Endodermal cell (in vitro differentiated cells): ENCODE data around the gene NUP58. TPM values are rescaled to one million over a fixed set of nuclear protein-coding genes. Genes with fewer than 3 reads are reported as not detected.
A peak's percentile ranks its signal among the peaks of the same experiment; 100 is the strongest.

Experiments used
- DNase-seq: peaks from one replicate; pipeline ENCODE4 v3.0.0-alpha.2; 2017
- H3K27ac ChIP-seq: 2 replicates; pipeline ENCODE4 v1.5.1; 2013; ENCODE audit warnings: mild to moderate bottlenecking, low read depth, low read length, moderate library complexity
- H3K27me3 ChIP-seq: 2 replicates; pipeline ENCODE4 v1.6.1; 2013; ENCODE audit warnings: mild to moderate bottlenecking, low read length, moderate library complexity; ENCODE audit not compliant: insufficient read depth, control insufficient read depth, poor library complexity, severe bottlenecking
- H3K36me3 ChIP-seq: 2 replicates; pipeline ENCODE4 v1.7.0; 2013; ENCODE audit warnings: mild to moderate bottlenecking, low read length, moderate library complexity; ENCODE audit not compliant: control insufficient read depth, insufficient read depth
- H3K4me1 ChIP-seq: one replicate; pipeline ENCODE4 v1.7.0; 2013; ENCODE audit warnings: low read length; ENCODE audit not compliant: control insufficient read depth, insufficient read depth
- H3K4me3 ChIP-seq: 2 replicates; pipeline ENCODE4 v1.5.1; 2013; ENCODE audit warnings: mild to moderate bottlenecking, low read length, moderate library complexity
- H3K9ac ChIP-seq: 2 replicates; pipeline ENCODE4 v1.6.1; 2013; ENCODE audit warnings: mild to moderate bottlenecking, low read length, moderate library complexity; ENCODE audit not compliant: poor library complexity, severe bottlenecking; ENCODE audit errors: extremely low read depth
- H3K9me3 ChIP-seq: 2 replicates; pipeline ENCODE4 v1.6.1; 2013; ENCODE audit warnings: mild to moderate bottlenecking, low read length, moderate library complexity; ENCODE audit not compliant: control insufficient read depth
- H3K27ac Mint-ChIP-seq: 2 replicates; pipeline ENCODE4 v1.8.0; 2020; ENCODE audit warnings: mixed read lengths
- H3K27me3 Mint-ChIP-seq: 2 replicates; pipeline ENCODE4 v1.8.0; 2021; ENCODE audit warnings: mild to moderate bottlenecking, mixed read lengths; ENCODE audit not compliant: insufficient read depth
- H3K36me3 Mint-ChIP-seq: 2 replicates; pipeline ENCODE4 v1.8.0; 2020; ENCODE audit warnings: low read depth, mixed read lengths
- H3K4me1 Mint-ChIP-seq: 2 replicates; pipeline ENCODE4 v1.8.0; 2020; ENCODE audit warnings: mixed read lengths
- H3K4me3 Mint-ChIP-seq: 2 replicates; pipeline ENCODE4 v1.8.0; 2020; ENCODE audit warnings: mild to moderate bottlenecking, moderate library complexity, mixed read lengths
- H3K9me3 Mint-ChIP-seq: 2 replicates; pipeline ENCODE4 v1.8.0; 2020; ENCODE audit warnings: mild to moderate bottlenecking, mixed read lengths
- CTCF ChIP-seq: fragments of 200-600 bp; sonication (generic); conservative IDR thresholded peaks from 2 replicates; pipeline ENCODE4 v1.5.0; 2021; ENCODE audit warnings: antibody characterized with exemption, mild to moderate bottlenecking
- WGBS, 2 experiments: methylation state at CpG; one replicate each; pipeline versions ENCODE4 v1.1.5 to v1.1.7; 2013; ENCODE audit warnings: missing lambda C conversion rate in 2 of 2, mixed read lengths in 1 of 2; ENCODE audit not compliant: insufficient coverage in 1 of 2, insufficient read length in 1 of 2; 5-methylcytosine and 5-hydroxymethylcytosine counted together
- total RNA-seq, 2 donors: library from RNA; stranded (reverse); fragmentation: NEBNext Ultra II Directional in 1 of 2; extraction: Animal tissue kit (Norgen Biotek cat#: 25700) in 1 of 2; gene quantifications; 2 replicates in 1 of 2; 3 replicates in 1 of 2; pipeline ENCODE4 v1.2.1, GENCODE V29; 2021

NUP58 gene
- total RNA-seq, 2 donors from 2014 or later: 49.7 to 66.4 TPM

- Histone ChIP-seq H3K27ac (no peak overlapping the region), H3K9me3 (no peaks in the 10 kb centered on the region), H3K4me1 (peaks cover 13% of the 10 kb centered on the region), H3K36me3 (no peaks in the 10 kb centered on the region), H3K27me3 (no peaks in the 10 kb centered on the region), H3K4me3 (peak overlapping the region; percentile 48), H3K9ac (no peak overlapping the region)
- Mint-ChIP-seq H3K27ac (no peak overlapping the region), H3K4me1 (peaks cover 14% of the 10 kb centered on the region), H3K36me3 (peaks cover 2% of the 10 kb centered on the region), H3K9me3 (no peaks in the 10 kb centered on the region), H3K4me3 (no peak overlapping the region), H3K27me3 (no peaks in the 10 kb centered on the region)
- no peak for TF ChIP-seq CTCF
- DNase-seq: no peak
Measured at GRCh38 chr13:25280396-25280795, 21.0 kb upstream of the NUP58 start.

DNA sequence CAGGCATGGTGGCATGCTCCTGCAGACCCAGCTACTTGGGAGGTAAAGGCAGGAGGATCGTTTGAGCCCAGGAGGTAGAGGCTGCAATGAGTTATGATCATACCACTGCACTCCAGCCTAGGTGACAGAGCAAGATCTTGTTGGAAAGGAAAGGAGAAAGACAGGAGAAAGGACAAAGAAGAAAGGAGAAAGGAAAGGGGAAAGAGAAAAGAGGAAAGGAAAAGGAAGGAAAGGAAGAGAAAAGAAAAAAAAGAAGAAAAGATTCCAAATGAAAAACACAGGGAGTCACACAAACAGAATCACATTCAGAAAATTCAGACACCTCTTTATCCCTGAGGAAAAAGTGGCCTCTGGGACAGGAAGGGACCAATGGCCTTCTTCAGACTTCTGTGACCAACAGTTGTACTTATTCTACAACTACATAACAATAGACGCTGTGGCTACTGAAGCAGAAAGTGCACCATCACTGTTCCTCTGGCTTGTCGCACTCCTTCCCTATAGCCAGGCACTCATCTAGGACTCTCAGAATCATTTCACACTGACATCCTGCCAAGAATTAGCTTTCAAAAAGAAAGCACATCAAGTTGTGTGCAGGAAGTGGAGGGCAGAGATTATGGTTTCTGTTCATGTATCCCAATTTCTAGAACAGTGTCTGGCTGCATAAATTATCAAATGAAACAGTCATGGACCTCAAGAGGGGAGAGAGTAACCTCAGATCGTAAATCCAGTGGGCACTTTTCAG, 20.1 kb upstream of the NUP58 start:
- Histone ChIP-seq H3K4me1 (peaks cover 13% of the 10 kb centered on the region), H3K9ac (no peak overlapping the region), H3K27me3 (no peaks in the 10 kb centered on the region), H3K9me3 (no peaks in the 10 kb centered on the region), H3K27ac (no peak overlapping the region), H3K36me3 (no peaks in the 10 kb centered on the region), H3K4me3 (no peak overlapping the region)
- DNase-seq: no peak
- H3K27me3 Mint-ChIP-seq: no peaks in the 10 kb centered on the region
- H3K27ac Mint-ChIP-seq: no peak overlapping the region
- WGBS, 2 experiments: 70 to 73% methylated on average over 4 of the region's 4 CpGs
- H3K36me3 Mint-ChIP-seq: peaks cover 2% of the 10 kb centered on the region
- TF ChIP-seq CTCF: no peak
- H3K4me3 Mint-ChIP-seq: no peak overlapping the region
- H3K9me3 Mint-ChIP-seq: no peaks in the 10 kb centered on the region
- peaks cover 15% of the 10 kb centered on the region for H3K4me1 Mint-ChIP-seq

DNA sequence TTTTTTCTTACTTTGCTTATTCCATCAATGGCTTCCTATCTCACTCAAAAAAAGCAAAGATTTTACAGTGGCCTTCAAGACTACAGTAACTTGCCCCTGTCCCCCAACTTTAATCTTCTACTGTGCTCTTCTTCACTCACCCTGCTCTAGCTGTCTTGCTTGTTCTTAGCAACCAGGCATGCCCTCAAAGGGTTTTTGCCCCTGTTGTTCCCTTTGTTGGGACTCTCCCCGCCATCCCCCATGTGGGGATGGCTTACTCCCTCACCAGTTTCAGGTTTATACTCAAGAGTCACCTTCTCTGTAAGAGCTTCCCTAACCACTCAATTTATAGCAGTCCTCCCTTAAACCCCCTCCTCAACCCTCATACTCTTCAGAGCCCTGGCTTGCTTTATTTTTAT, 19.5 kb upstream of the NUP58 start:
- Mint-ChIP-seq H3K9me3 (no peaks in the 10 kb centered on the region), H3K36me3 (peaks cover 2% of the 10 kb centered on the region), H3K27me3 (no peaks in the 10 kb centered on the region), H3K4me3 (no peak overlapping the region), H3K4me1 (peaks cover 18% of the 10 kb centered on the region), H3K27ac (peak overlapping the region; percentile 16)
- Histone ChIP-seq H3K9me3 (no peaks in the 10 kb centered on the region), H3K27ac (no peak overlapping the region), H3K4me3 (no peak overlapping the region), H3K4me1 (peaks cover 13% of the 10 kb centered on the region), H3K27me3 (no peaks in the 10 kb centered on the region), H3K9ac (no peak overlapping the region), H3K36me3 (no peaks in the 10 kb centered on the region)
- WGBS, 2 experiments: 94% methylated on average over 1 of the region's 1 CpG; no CpG with 5 or more reads in 1 of the 2 experiments
- no peak for DNase-seq
- TF ChIP-seq CTCF: no peak
